Measurements from ENCODE around the gene UBAC2. TPM values are rescaled to one million over a fixed set of nuclear protein-coding genes. Genes with fewer than 3 reads are reported as not detected.

Gene UBAC2
- total RNA-seq, 1 donor from 2014 or later = 57.7 TPM

- Histone ChIP-seq H3K4me1 (no peaks in the 10 kb centered on the region), H3K4me3 (no peak overlapping the region), H3K27ac (no peak overlapping the region), H3K27me3 (no peaks in the 10 kb centered on the region), H3K36me3 (no peaks in the 10 kb centered on the region), H3K9me3 (no peaks in the 10 kb centered on the region)
- intact Hi-C loops (cut with DNase I) = loop anchor here (5.0 kb wide), 1 partner anchor 92 kb away; no protein-coding TSS in a partner anchor
- TF ChIP-seq POLR2A (IDR thresholded peaks at IDR 0.05) (no peak), POLR2AphosphoS5 (IDR thresholded peaks at IDR 0.05; ENCODE audit: insufficient read depth in 1 of 2, low read depth in 1 of 2) (no peak), CTCF (IDR thresholded peaks at IDR 0.05) (no peak)
- DNase-seq (ENCODE audit: extremely low spot score in 2 of 2) = no peak
Measured at GRCh38 chr13:99268822-99269221, 68.2 kb downstream of the UBAC2 start.

- no peaks in the 10 kb centered on the region for H3K4me1 ChIP-seq
- no peak overlapping the region for H3K27ac ChIP-seq
- intact Hi-C loops (cut with DNase I) = loop anchor here (5.0 kb wide), 2 partner anchors 92 to 168 kb away; no protein-coding TSS in a partner anchor
- no peak for DNase-seq (ENCODE audit: extremely low spot score in 2 of 2)
- H3K4me3 ChIP-seq = no peak overlapping the region
- peak in 1 of 2 donors; percentile 43 for TF ChIP-seq POLR2AphosphoS5 (IDR thresholded peaks at IDR 0.05; ENCODE audit: insufficient read depth in 1 of 2, low read depth in 1 of 2)
- TF ChIP-seq CTCF (IDR thresholded peaks at IDR 0.05) = peak in 1 of 3 experiments; percentile 60
- TF ChIP-seq POLR2A (IDR thresholded peaks at IDR 0.05) = no peak
- no peaks in the 10 kb centered on the region for H3K27me3 ChIP-seq
- no peaks in the 10 kb centered on the region for H3K9me3 ChIP-seq
- no peaks in the 10 kb centered on the region for H3K36me3 ChIP-seq
Measured at GRCh38 chr13:99269627-99270241, 69.1 kb downstream of the UBAC2 start.

- Histone ChIP-seq H3K27me3 (no peaks in the 10 kb centered on the region), H3K9me3 (no peaks in the 10 kb centered on the region), H3K27ac (no peak overlapping the region), H3K36me3 (no peaks in the 10 kb centered on the region), H3K4me3 (no peak overlapping the region), H3K4me1 (no peaks in the 10 kb centered on the region)
- DNase-seq (ENCODE audit: extremely low spot score in 2 of 2) = no peak
- TF ChIP-seq POLR2A (IDR thresholded peaks at IDR 0.05) = no peak
- no peak for TF ChIP-seq CTCF (IDR thresholded peaks at IDR 0.05)
- no peak for TF ChIP-seq POLR2AphosphoS5 (IDR thresholded peaks at IDR 0.05; ENCODE audit: insufficient read depth in 1 of 2, low read depth in 1 of 2)
- intact Hi-C loops (cut with DNase I) = loop anchor here (5.0 kb wide), 1 partner anchor 167 kb away; no protein-coding TSS in a partner anchor
Measured at GRCh38 chr13:99270518-99270917, 69.9 kb downstream of the UBAC2 start.

- intact Hi-C loops (cut with DNase I) = loop anchor here (5.0 kb wide), 1 partner anchor 166 kb away; no protein-coding TSS in a partner anchor
- no peak overlapping the region for H3K4me3 ChIP-seq
- no peaks in the 10 kb centered on the region for H3K27me3 ChIP-seq
- H3K36me3 ChIP-seq = no peaks in the 10 kb centered on the region
- no peaks in the 10 kb centered on the region for H3K4me1 ChIP-seq
- no peak overlapping the region for H3K27ac ChIP-seq
- TF ChIP-seq POLR2A (IDR thresholded peaks at IDR 0.05) = no peak
- TF ChIP-seq POLR2AphosphoS5 (IDR thresholded peaks at IDR 0.05; ENCODE audit: insufficient read depth in 1 of 2, low read depth in 1 of 2) = no peak
- TF ChIP-seq CTCF (IDR thresholded peaks at IDR 0.05) = no peak
- DNase-seq (ENCODE audit: extremely low spot score in 2 of 2) = no peak
- no peaks in the 10 kb centered on the region for H3K9me3 ChIP-seq
Measured at GRCh38 chr13:99271249-99271648, 70.6 kb downstream of the UBAC2 start.

GRCh38 chr13:99272481-99272880 is 71.8 kb downstream of the UBAC2 start:
- Histone ChIP-seq H3K9me3 (no peaks in the 10 kb centered on the region), H3K4me3 (no peak overlapping the region), H3K27me3 (no peaks in the 10 kb centered on the region), H3K36me3 (no peaks in the 10 kb centered on the region), H3K27ac (no peak overlapping the region), H3K4me1 (no peaks in the 10 kb centered on the region)
- DNase-seq (ENCODE audit: extremely low spot score in 2 of 2) = no peak
- TF ChIP-seq POLR2A (IDR thresholded peaks at IDR 0.05) (no peak), POLR2AphosphoS5 (IDR thresholded peaks at IDR 0.05; ENCODE audit: insufficient read depth in 1 of 2, low read depth in 1 of 2) (no peak), CTCF (IDR thresholded peaks at IDR 0.05) (no peak)
- intact Hi-C loops (cut with DNase I) = loop anchor here (5.0 kb wide), 1 partner anchor 165 kb away; no protein-coding TSS in a partner anchor
